Amniotic stem cell (primary cell): ENCODE data around the gene SF3B1.
"Not testable (repeated sequence)": the region's sequence is repeated elsewhere in the genome, so short reads cannot be mapped to it uniquely, and the experiment has no call there.

Source experiments
- DNase-seq: peaks from one replicate; lab custom pipeline; 2025; lab: John Stamatoyannopoulos, UW

Gene SF3B1

GRCh38 chr2:197435598-197436420 is 981 bp upstream of the SF3B1 start:
- no peak for DNase-seq

- no peak for DNase-seq
Measured at GRCh38 chr2:197433780-197434438, 919 bp downstream of the SF3B1 start.

GRCh38 chr2:197432527-197432926 is 2.3 kb downstream of the SF3B1 start:
- not testable (repeated sequence) for DNase-seq

GRCh38 chr2:197431858-197432257 is 3.0 kb downstream of the SF3B1 start:
- DNase-seq, result no peak

- DNase-seq, result no peak
Measured at GRCh38 chr2:197427986-197428385, 6.8 kb downstream of the SF3B1 start.

GRCh38 chr2:197426723-197427603 is 7.9 kb downstream of the SF3B1 start:
- DNase-seq, result no peak

GRCh38 chr2:197425550-197425949 is 9.3 kb downstream of the SF3B1 start:
- DNase-seq, result no peak

- DNase-seq, result no peak
Measured at GRCh38 chr2:197423307-197423706, 11.5 kb downstream of the SF3B1 start.

GRCh38 chr2:197419438-197419837 is 15.4 kb downstream of the SF3B1 start:
- DNase-seq, result no peak

- no peak for DNase-seq
Measured at GRCh38 chr2:197416268-197416667, 18.6 kb downstream of the SF3B1 start.

GRCh38 chr2:197414515-197414914 is 20.3 kb downstream of the SF3B1 start:
- no peak for DNase-seq

- no peak for DNase-seq
Measured at GRCh38 chr2:197414039-197414438, 20.8 kb downstream of the SF3B1 start.

- DNase-seq, result no peak
Measured at GRCh38 chr2:197405582-197405981, 29.2 kb downstream of the SF3B1 start.

GRCh38 chr2:197399887-197400540 is 34.8 kb downstream of the SF3B1 start:
- no peak for DNase-seq

- DNase-seq, result no peak
Measured at GRCh38 chr2:197398913-197399312, 35.9 kb downstream of the SF3B1 start.

GRCh38 chr2:197391220-197391717 is 43.6 kb downstream of the SF3B1 start:
- no peak for DNase-seq

- no peak for DNase-seq
Measured at GRCh38 chr2:197388866-197389587, 45.8 kb downstream of the SF3B1 start.

- no peak for DNase-seq
Measured at GRCh38 chr2:197387179-197387578, 47.6 kb downstream of the SF3B1 start.

GRCh38 chr2:197386242-197386641 is 48.6 kb downstream of the SF3B1 start:
- no peak for DNase-seq

- no peak for DNase-seq
Measured at GRCh38 chr2:197383825-197384224, 51.0 kb downstream of the SF3B1 start.

- DNase-seq, result no peak
Measured at GRCh38 chr2:197381641-197382040, 53.2 kb downstream of the SF3B1 start.
